Muscle of arm (tissue), 12 donors: ENCODE measurements around the gene TMEM8B. TPM values are rescaled to one million over a fixed set of nuclear protein-coding genes. Genes with fewer than 3 reads are reported as not detected.
"Not testable (repeated sequence)": the region's sequence is repeated elsewhere in the genome, so short reads cannot be mapped to it uniquely, and the experiment has no call there.

Source experiments
- DNase-seq: peaks from one replicate; pipeline ENCODE4 v3.0.0-alpha.2; 2013
- polyA plus RNA-seq, 12 donors: library from polyadenylated mRNA; unstranded; fragments of 120-200 nt; gene quantifications; one replicate each; pipeline ENCODE4 v1.2.1, GENCODE V29; 2013; ENCODE audit not compliant: insufficient read length in 12 of 12

TMEM8B gene
- polyA plus RNA-seq, 12 donors, result 12.0 to 33.1 (median 22.2) TPM; not detected in 1

- no peak for DNase-seq
Observed at GRCh38 chr9:35864695-35865255, 35.7 kb downstream of the TMEM8B start.

GRCh38 chr9:35867538-35867937 lies 38.5 kb downstream of the TMEM8B start:
- DNase-seq, result no peak

DNA sequence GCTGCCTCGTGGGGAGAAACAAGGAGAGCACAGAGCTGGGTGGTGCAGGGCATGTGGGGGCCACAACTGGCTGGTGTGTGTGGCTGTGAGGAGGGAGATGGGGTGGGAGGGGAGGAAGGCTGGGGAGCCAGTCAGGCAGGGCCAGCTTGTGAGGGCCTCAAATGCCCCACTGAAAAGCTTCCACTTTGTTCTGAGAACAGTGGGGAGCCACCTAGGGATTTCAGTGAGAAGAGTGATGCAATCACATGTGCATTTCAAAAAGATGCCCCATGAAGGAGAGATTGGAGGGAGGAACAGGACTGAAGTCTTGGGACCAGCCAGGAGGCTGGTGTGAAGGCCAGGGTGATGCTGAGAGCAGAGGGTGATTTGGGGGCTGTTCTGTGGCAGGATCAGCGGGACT lies 39.9 kb downstream of the TMEM8B start:
- DNase-seq, result no peak

DNA sequence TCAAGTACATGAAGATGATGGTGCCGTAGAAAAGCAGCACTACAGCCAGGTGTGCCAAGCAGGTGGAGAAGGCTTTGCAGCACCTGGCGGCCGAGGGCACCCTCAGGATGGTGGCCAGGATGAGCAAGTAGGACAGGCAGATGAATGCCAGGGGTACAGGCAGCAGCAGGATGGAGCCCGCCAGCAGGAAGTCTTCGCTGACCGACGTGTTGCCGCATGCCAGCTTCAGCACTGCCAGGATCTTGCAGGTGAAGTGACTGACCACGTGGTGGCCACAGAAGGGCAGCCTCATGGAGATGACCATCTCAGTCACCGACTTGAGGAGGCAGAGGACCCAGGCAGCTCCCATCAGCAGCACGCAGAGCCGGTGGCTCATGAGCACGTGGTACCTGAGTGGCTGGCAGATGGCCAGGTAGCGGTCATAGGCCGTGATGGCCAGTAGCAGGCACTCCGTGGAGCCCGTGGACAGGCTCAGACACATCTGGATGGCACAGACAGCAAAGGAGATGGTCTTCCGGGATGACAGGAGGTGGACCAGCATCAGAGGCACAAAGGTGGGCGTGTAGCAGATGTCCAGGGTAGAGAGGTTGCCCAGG lies 40.7 kb downstream of the TMEM8B start:
- DNase-seq, result no peak

DNA sequence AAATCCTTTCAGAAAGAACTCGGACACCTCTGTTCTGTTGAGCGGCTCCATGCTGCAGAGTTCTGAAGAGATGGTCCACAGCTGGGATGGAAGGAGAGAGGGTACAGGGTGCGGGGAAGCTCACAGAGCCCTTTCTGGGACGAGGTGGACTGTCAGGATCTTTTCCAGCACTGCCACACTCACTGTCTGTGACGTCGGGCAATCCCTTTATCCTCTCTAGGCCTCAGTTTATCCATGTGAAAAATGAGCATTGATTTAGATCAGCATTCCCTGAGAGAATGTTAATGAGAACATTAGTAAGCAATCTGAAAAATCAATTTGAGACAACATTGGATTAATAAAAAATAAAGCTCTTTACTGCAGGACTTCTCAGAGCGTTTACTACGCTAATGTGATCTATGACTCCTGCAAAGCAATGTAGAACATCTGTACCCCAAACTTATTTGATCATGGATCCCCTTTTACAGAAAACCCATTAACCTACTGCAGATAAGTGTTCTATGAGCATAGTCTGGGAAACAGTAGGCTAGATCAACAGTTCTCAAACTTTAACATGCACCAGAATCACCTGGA lies 41.4 kb downstream of the TMEM8B start, which contains the start of gene OR13J1:
Gene OR13J1 (minus strand): TSS at position 51 of the 573 bp plus-strand sequence. CDS start 0 bp downstream, at position 51.
- DNase-seq, result no peak

DNA sequence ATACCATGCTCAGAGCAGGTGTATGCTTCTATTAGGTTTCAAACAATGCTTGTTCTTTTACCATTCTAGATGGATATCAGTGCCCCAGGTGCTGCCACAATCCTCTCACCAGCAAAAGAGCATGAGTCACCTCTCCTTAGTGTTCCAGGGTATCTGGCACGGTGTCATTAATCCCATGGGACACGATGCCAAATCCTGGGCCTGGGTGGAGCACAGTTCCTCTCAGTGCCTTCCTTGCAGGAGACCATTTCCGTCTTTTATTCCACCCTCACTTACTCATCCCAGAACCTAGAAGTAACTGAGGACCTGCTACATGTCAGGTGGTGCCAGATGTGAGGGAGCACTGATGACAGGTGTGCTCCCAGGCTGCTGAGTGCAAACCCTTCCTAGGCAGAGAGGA lies 42.5 kb downstream of the TMEM8B start:
- DNase-seq, result no peak

DNA sequence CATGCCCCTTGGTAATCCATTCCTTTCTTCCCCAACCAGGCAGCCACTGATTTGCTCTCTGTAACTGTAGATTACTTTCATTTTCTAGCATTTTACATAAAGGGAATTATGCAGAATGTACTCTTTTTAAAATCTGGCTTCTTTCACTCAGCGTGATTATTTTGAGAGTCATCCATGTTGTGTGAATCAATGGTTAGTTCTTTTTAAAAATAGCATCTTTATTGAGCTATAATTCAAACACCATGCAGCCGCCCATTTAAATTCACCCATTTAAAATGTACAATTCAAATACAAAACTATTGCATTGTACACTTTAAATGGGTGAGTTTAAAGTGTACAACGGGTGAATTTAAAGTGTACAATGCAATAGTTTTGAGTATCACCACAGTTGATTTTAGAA lies 43.5 kb downstream of the TMEM8B start:
- no peak for DNase-seq

GRCh38 chr9:35882263-35882848 lies 53.3 kb downstream of the TMEM8B start:
- peak; percentile 88 for DNase-seq

DNA sequence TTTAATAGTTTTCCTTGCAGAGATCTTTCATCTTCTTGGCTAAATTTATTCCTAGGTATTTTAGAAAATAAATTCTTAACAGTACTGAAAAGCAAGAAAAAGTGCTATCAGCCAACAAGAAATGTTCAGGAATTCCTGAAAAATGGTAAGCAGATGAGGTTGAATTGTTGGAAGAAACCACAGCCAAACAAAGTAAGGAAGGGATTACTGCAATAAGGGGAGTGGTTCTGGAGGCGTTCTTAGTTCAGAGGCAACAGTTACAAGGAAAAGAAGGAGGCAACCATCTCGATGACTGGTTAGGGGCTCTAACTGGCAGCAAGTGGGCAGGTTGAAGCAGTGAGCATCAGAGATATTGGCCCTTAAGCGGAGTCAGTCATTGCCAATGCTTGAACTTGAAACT lies 54.0 kb downstream of the TMEM8B start:
- DNase-seq, result no peak

- not testable (repeated sequence) for DNase-seq
Observed at GRCh38 chr9:35884908-35885307, 55.9 kb downstream of the TMEM8B start.

GRCh38 chr9:35891646-35892045 lies 62.6 kb downstream of the TMEM8B start:
- DNase-seq, result no peak

- no peak for DNase-seq
Observed at GRCh38 chr9:35892051-35892450, 63.0 kb downstream of the TMEM8B start.

GRCh38 chr9:35896570-35896969 lies 67.5 kb downstream of the TMEM8B start:
- DNase-seq, result no peak

DNA sequence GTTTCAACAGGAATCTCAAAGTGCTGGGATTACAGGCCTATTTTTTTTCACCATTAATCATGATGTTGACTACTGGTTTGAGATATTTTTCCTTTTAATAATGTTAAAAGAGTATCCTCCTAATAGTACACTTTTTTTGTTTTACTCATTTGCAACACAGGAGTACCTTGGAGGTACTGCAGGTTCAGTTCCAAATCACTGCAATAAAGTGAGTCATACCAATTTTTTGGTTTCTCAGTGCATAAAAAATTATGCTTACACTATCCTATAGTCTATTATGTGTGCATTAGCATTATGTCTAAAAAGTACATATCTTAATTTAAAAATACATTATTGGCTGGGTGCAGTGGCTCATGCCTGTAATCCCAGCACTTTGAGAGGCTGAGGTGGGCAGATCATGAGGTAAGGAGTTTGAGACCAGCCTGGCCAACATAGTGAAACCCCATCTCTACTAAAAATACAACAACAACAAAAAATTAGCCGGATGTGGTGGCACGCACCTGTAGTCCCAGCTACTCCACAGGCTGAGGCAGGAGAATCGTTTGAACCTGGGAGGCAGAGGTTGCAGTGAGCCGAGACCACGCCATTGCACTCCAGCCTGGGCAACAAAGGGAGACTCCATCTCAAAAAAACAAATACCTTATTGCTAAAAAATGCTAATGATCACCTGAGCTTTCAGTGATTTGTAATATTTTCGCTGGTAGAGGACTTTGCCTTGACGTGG lies 68.5 kb downstream of the TMEM8B start:
- DNase-seq, result not testable (repeated sequence)

- DNase-seq, result no peak
Observed at GRCh38 chr9:35898337-35898736, 69.3 kb downstream of the TMEM8B start.

- DNase-seq, result no peak
Observed at GRCh38 chr9:35899021-35899420, 70.0 kb downstream of the TMEM8B start.

DNA sequence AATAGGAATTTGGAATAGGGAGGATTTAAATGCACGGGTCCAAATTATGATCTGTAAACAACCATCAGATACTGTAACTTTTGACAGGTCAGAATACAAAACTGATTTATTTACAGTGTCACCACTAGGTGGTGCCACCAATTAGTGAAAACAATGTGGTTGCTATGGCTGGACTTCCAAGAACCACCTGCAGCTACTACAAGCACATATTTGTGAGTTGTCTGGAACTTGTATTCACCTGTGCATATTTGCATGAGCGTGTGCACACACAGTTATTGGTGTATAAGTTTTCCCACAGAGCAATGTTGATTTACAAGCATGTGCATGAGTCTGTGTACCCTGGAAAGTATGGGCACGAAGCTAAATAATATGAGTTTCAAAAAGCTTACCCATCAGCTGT lies 74.0 kb downstream of the TMEM8B start:
- peak; percentile 60 for DNase-seq

- no peak for DNase-seq
Observed at GRCh38 chr9:35904338-35904737, 75.3 kb downstream of the TMEM8B start.

DNA sequence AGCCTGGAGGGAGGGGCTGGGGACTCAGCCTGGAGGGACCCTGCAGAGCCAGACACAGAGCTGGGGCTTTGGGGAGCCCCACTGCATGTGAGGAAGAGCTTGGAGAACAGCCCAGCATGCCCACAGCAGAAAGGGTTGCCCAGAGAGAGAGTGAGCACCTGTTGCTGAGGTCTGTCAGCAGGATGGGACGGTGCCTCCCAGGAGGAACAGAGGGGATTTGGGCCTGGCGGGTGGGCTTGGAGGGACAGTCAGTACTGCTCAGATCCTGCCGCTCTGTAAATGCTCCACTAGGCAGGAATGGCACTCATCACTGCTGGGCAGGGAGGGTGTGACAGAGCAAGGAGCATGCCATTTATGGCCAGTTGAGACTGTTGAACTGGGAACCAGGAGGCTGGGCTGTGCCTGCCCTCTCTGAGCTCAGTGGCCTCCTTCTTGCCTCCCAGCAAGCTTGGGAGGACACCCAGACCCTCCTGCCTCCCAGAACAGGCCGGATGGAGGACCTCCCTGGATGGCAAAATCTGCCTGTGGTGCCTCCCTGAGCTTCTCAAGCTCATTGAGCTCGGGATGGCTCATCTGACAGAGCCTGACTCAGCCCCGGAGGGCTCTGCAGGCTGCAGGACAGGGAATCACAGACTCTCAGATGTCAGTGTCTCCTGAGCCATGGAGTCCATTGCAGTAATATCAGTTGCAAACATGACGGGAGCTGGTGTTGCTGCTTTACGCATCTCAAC lies 76.2 kb downstream of the TMEM8B start:
- no peak for DNase-seq

DNA sequence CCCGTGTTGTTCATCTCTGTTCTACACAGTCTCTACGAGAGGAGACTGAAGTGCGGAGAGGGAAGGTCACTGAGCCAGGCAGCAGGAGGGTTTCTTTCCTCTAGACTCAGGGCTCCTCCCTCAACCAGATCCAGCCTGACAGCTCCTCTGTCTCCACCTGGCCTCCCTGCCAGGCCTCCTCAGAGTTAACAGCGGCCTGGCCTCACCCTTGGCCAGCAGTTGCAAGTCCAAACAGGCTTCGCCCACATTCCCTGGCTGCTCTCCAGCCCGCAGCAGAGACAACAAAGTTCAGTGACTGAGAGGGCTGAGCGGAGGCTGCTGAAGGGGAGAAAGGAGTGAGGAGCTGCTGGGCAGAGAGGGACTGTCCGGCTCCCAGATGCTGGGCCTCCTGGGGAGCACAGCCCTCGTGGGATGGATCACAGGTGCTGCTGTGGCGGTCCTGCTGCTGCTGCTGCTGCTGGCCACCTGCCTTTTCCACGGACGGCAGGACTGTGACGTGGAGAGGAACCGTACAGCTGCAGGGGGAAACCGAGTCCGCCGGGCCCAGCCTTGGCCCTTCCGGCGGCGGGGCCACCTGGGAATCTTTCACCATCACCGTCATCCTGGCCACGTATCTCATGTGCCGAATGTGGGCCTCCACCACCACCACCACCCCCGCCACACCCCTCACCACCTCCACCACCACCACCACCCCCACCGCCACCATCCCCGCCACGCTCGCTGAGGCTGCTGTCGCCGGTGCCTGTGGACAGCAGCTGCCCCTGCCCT lies 77.1 kb downstream of the TMEM8B start, which contains the start of gene HRCT1:
Gene HRCT1 (plus strand): TSS at position 291 of the 768 bp plus-strand sequence. CDS start 86 bp downstream, at position 377.
- DNase-seq, result peak; percentile 83
